T-helper 1 cell (primary cell): ENCODE results near the gene PLIN5.
"Not testable (repeated sequence)": the region's sequence is repeated elsewhere in the genome, so short reads cannot be mapped to it uniquely, and the experiment has no call there.

ENCODE experiments used
- DNase-seq, 5 donors: peaks; one replicate each; pipeline ENCODE4 v3.0.0-alpha.2; 2012 to 2020

The PLIN5 gene

GRCh38 chr19:4567584-4568071 is 32.6 kb upstream of the PLIN5 start:
- peak in 4 of 5 donors; percentile 30 to 54 (median 40) for DNase-seq

GRCh38 chr19:4566402-4567051 is 31.5 kb upstream of the PLIN5 start:
- no peak for DNase-seq

- not testable (repeated sequence) for DNase-seq
Observed at GRCh38 chr19:4563562-4563961, 28.5 kb upstream of the PLIN5 start.

GRCh38 chr19:4562085-4562484 is 27.1 kb upstream of the PLIN5 start:
- DNase-seq: not testable (repeated sequence)

- no peak for DNase-seq
Observed at GRCh38 chr19:4559569-4559968, 24.5 kb upstream of the PLIN5 start, which contains the start of gene SEMA6B. Gene SEMA6B (minus strand): TSS chr19:4559684. CDS start chr19:4558457, 1,227 bp downstream.

GRCh38 chr19:4557971-4558941 is 23.2 kb upstream of the PLIN5 start:
- peak in 1 of 5 donors; percentile 18 for DNase-seq

GRCh38 chr19:4557144-4557970 is 22.3 kb upstream of the PLIN5 start:
- no peak for DNase-seq

- no peak for DNase-seq
Observed at GRCh38 chr19:4556597-4557127, 21.6 kb upstream of the PLIN5 start.

- no peak for DNase-seq
Observed at GRCh38 chr19:4555657-4556561, 20.9 kb upstream of the PLIN5 start.

GRCh38 chr19:4554717-4555116 is 19.7 kb upstream of the PLIN5 start:
- no peak for DNase-seq

GRCh38 chr19:4553775-4554174 is 18.8 kb upstream of the PLIN5 start:
- DNase-seq: no peak

- DNase-seq: no peak
Observed at GRCh38 chr19:4553092-4553695, 18.2 kb upstream of the PLIN5 start.

- no peak for DNase-seq
Observed at GRCh38 chr19:4552525-4552819, 17.4 kb upstream of the PLIN5 start.

GRCh38 chr19:4550479-4551050 is 15.5 kb upstream of the PLIN5 start:
- no peak for DNase-seq

GRCh38 chr19:4550018-4550417 is 15.0 kb upstream of the PLIN5 start:
- DNase-seq: no peak

- no peak for DNase-seq
Observed at GRCh38 chr19:4548238-4548584, 13.2 kb upstream of the PLIN5 start.

GRCh38 chr19:4547303-4548237 is 12.5 kb upstream of the PLIN5 start:
- DNase-seq: peak in 1 of 5 donors; percentile 11

- DNase-seq: no peak
Observed at GRCh38 chr19:4543842-4544647, 9.0 kb upstream of the PLIN5 start.
